ENCODE data around the gene RIPOR2.

DNA sequence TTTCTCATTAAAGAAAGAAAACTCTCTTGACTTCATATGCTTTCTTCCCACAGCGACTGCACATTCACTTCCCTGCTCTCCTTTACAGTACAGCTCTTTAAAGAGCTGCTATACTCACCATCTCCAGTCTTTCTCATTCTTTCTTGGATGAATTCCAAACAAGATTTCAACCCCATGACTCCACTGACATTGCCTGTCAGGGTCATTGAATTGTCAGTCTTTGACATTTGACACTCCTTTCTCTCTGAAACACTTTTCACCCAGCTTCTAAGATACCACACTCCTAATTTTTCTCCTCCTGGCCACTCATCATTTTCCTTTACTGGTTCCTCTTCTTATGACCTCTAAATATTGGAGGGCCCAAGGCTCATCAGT, 136.2 kb downstream of the RIPOR2 start:
- TF ChIP-seq, protein P1, sequence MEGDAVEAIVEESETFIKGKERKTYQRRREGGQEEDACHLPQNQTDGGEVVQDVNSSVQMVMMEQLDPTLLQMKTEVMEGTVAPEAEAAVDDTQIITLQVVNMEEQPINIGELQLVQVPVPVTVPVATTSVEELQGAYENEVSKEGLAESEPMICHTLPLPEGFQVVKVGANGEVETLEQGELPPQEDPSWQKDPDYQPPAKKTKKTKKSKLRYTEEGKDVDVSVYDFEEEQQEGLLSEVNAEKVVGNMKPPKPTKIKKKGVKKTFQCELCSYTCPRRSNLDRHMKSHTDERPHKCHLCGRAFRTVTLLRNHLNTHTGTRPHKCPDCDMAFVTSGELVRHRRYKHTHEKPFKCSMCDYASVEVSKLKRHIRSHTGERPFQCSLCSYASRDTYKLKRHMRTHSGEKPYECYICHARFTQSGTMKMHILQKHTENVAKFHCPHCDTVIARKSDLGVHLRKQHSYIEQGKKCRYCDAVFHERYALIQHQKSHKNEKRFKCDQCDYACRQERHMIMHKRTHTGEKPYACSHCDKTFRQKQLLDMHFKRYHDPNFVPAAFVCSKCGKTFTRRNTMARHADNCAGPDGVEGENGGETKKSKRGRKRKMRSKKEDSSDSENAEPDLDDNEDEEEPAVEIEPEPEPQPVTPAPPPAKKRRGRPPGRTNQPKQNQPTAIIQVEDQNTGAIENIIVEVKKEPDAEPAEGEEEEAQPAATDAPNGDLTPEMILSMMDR (IDR thresholded peaks at IDR 0.05): no peak
- no peak for TF ChIP-seq ZFX (IDR thresholded peaks at IDR 0.05; ENCODE audit: borderline replicate concordance)

Data from 22Rv1 (cell line).